Esophagus mucosa (tissue), 1 donor: Measurements from ENCODE around the gene C1orf87. TPM values are rescaled to one million over a fixed set of nuclear protein-coding genes. Genes with fewer than 3 reads are reported as not detected.

ENCODE experiments used
- ATAC-seq: fragments of 200-7000 bp; cut with Tn5 transposase; one replicate; pipeline ENCODE4 v1.9.1; 2020
- total RNA-seq: library from RNA; stranded (reverse); gene quantifications from one replicate; pipeline ENCODE4 v1.2.4, GENCODE V29; 2023
- donor health status: DM: yes; HTN: yes; CAD: no.

The C1orf87 gene
- total RNA-seq, 1 donor from 2014 or later: not detected

DNA sequence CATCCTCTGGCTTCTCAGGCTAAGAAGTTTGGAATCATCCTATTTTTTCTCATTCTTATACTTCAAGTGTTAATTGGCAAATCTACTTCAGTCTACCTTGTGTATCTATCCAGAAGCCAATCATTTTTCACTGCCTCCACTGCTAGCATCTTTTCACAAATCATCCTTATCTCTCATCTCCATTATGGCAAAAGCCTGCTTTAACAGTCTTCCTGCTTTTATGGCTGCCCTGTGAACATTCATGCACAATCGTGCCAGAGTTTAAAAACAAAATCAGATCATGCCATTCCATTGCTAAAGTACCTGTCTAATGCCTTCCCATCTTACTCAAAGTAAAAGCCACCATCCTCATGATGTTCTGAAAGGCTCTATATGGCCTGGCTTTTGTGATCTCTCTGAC lies 127.8 kb downstream of the C1orf87 start:
- ATAC-seq: no peak

Other genes starting within 250 kb of the C1orf87 start
- gene CYP2J2, start 147.0 kb downstream of the C1orf87 start, total RNA-seq: 8.8 TPM